ENCODE data around the gene NPAS3. TPM values are rescaled to one million over a fixed set of nuclear protein-coding genes. Genes with fewer than 3 reads are reported as not detected.

Gene NPAS3
- total RNA-seq, 2 experiments from 2014 or later = not detected

DNA sequence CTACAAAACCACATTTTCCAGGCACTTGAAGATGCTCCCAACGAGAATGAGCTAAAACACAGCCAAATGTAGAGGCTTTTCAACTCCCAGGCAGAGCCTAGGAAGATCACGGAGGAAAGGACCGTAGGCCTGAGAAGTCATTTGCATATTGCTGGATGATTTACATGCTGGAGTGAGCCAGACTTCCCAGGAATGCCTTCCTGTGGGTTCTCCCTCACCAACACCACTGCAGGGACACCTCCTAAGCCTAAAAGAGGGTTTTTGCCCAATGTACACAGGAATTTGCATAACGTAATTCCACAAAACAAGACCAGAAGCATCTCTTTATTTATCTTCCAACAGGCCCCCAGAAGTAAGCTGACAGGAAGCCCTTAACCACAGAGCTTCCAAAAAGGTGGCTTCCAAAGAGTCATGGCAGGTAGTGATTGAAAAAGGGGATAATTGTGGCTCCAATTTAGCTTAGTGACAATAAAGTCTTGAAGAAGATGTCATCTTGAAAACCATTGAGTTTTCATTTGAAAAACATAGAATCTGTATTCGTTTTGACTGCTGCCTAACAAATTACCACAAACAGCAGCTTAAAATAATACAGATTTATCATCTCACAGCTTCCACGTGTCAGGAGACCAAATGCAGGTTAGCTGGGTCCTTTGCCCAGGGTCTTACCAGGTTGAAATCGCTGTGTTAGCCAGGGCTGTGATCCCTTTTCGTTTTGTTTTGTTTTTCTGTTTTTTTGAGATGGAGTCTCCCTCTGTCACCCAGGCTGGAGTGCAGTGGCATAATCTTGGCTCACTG is 896.0 kb downstream of the NPAS3 start:
- no peak for DNase-seq
- Mint-ChIP-seq H3K36me3 (no peaks in the 10 kb centered on the region), H3K27ac (no peak overlapping the region), H3K4me1 (ENCODE audit: low read depth) (peaks cover 1% of the 10 kb centered on the region), H3K4me3 (no peak overlapping the region), H3K9me3 (peaks cover 3% of the 10 kb centered on the region), H3K27me3 (no peaks in the 10 kb centered on the region)
- ChIA-PET POLR2A (no interaction called here), CTCF (interaction anchor here (0.6 to 2.2 kb wide), 3 partner anchors 30 to 466 kb away, joined by 3 to 8 read pairs (median 3); no protein-coding TSS in a partner anchor)
- intact Hi-C loops (cut with micrococcal nuclease) = no loop called here

DNA sequence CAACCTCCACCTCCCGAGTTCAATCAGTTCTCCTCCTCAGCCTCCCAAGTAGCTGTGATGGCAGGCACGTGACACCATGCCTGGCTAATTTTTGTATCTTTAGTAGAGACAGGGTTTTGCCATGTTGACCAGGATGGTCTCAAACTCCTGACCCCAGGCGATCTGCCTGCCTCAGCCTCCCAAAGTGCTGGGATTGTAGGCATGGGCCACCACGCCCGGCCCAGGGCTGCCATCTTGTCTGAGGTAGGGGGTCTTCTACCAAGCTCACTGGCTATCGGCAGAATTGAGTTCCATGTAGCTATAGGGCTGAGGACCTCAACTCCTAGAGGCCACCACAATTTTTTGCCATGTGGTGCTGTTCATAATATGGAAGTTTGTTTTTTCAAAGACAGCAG is 896.6 kb downstream of the NPAS3 start:
- Mint-ChIP-seq H3K4me3 (no peak overlapping the region), H3K4me1 (ENCODE audit: low read depth) (peaks cover 1% of the 10 kb centered on the region), H3K27me3 (no peaks in the 10 kb centered on the region), H3K9me3 (peaks cover 3% of the 10 kb centered on the region), H3K36me3 (no peaks in the 10 kb centered on the region), H3K27ac (no peak overlapping the region)
- ChIA-PET CTCF (interaction anchor here (0.6 to 2.2 kb wide), 3 partner anchors 29 to 466 kb away, joined by 3 to 8 read pairs (median 3); no protein-coding TSS in a partner anchor), POLR2A (no interaction called here)
- intact Hi-C loops (cut with micrococcal nuclease) = no loop called here
- DNase-seq = no peak

GRCh38 chr14:33835677-33836076 is 897.0 kb downstream of the NPAS3 start:
- no peak for DNase-seq
- intact Hi-C loops (cut with micrococcal nuclease) = no loop called here
- CTCF ChIA-PET = interaction anchor here (0.6 to 2.2 kb wide), 3 partner anchors 29 to 465 kb away, joined by 3 to 8 read pairs (median 3); no protein-coding TSS in a partner anchor
- Mint-ChIP-seq H3K27ac (no peak overlapping the region), H3K9me3 (peaks cover 3% of the 10 kb centered on the region), H3K27me3 (no peaks in the 10 kb centered on the region), H3K36me3 (no peaks in the 10 kb centered on the region), H3K4me1 (ENCODE audit: low read depth) (peaks cover 1% of the 10 kb centered on the region), H3K4me3 (no peak overlapping the region)
- POLR2A ChIA-PET = no interaction called here

- no peak for DNase-seq
- Mint-ChIP-seq H3K27me3 (no peaks in the 10 kb centered on the region), H3K9me3 (no peaks in the 10 kb centered on the region), H3K36me3 (no peaks in the 10 kb centered on the region), H3K4me1 (ENCODE audit: low read depth) (peaks cover 1% of the 10 kb centered on the region), H3K4me3 (no peak overlapping the region), H3K27ac (no peak overlapping the region)
- ChIA-PET POLR2A (no interaction called here), CTCF (interaction anchor here (2.5 to 2.9 kb wide), 2 partner anchors 393 to 465 kb away, joined by 22 to 25 read pairs; no protein-coding TSS in a partner anchor)
- intact Hi-C loops (cut with micrococcal nuclease) = no loop called here
Measured at GRCh38 chr14:33836203-33836899, 897.7 kb downstream of the NPAS3 start.

- no peak overlapping the region for H3K4me3 Mint-ChIP-seq
- POLR2A ChIA-PET = no interaction called here
Measured at GRCh38 chr14:33836900-33837577, 898.4 kb downstream of the NPAS3 start.

GRCh38 chr14:33837943-33838683 is 899.4 kb downstream of the NPAS3 start:
- H3K27me3 Mint-ChIP-seq = no peaks in the 10 kb centered on the region
- CTCF ChIA-PET = interaction anchor here (0.6 to 4.4 kb wide), 10 partner anchors 45 to 485 kb away, joined by 3 to 44 read pairs (median 6); no protein-coding TSS in a partner anchor
- no peak overlapping the region for H3K4me3 Mint-ChIP-seq
- no peak overlapping the region for H3K27ac Mint-ChIP-seq
- intact Hi-C loops (cut with micrococcal nuclease) = loop anchor here (2.0 kb wide), 2 partner anchors 261 to 463 kb away; no protein-coding TSS in a partner anchor
- POLR2A ChIA-PET = no interaction called here
- H3K9me3 Mint-ChIP-seq = no peaks in the 10 kb centered on the region
- H3K4me1 Mint-ChIP-seq (ENCODE audit: low read depth) = peaks cover 1% of the 10 kb centered on the region
- no peaks in the 10 kb centered on the region for H3K36me3 Mint-ChIP-seq
- DNase-seq = no peak

More at GRCh38 chr14:33836900-33837577, 898.4 kb downstream of the NPAS3 start:
- Mint-ChIP-seq H3K4me1 (ENCODE audit: low read depth) (peaks cover 1% of the 10 kb centered on the region), H3K27ac (no peak overlapping the region), H3K27me3 (no peaks in the 10 kb centered on the region), H3K9me3 (no peaks in the 10 kb centered on the region), H3K36me3 (no peaks in the 10 kb centered on the region)
- no peak for DNase-seq
- CTCF ChIA-PET = interaction anchor here (0.6 to 4.4 kb wide), 6 partner anchors 72 to 486 kb away, joined by 3 to 44 read pairs (median 16); no protein-coding TSS in a partner anchor
- intact Hi-C loops (cut with micrococcal nuclease) = no loop called here

- Mint-ChIP-seq H3K27ac (no peak overlapping the region), H3K9me3 (no peaks in the 10 kb centered on the region), H3K4me3 (no peak overlapping the region), H3K4me1 (ENCODE audit: low read depth) (peaks cover 1% of the 10 kb centered on the region), H3K36me3 (no peaks in the 10 kb centered on the region), H3K27me3 (no peaks in the 10 kb centered on the region)
- POLR2A ChIA-PET = no interaction called here
- peak; percentile 51 for DNase-seq
- intact Hi-C loops (cut with micrococcal nuclease) = loop anchor here (1.0 to 2.0 kb wide), 4 partner anchors 259 to 483 kb away; no protein-coding TSS in a partner anchor
- CTCF ChIA-PET = interaction anchor here (0.6 to 4.4 kb wide), 26 partner anchors 10 to 485 kb away, joined by 3 to 44 read pairs (median 5); no protein-coding TSS in a partner anchor
Measured at GRCh38 chr14:33839193-33840076, 900.8 kb downstream of the NPAS3 start.

DNA sequence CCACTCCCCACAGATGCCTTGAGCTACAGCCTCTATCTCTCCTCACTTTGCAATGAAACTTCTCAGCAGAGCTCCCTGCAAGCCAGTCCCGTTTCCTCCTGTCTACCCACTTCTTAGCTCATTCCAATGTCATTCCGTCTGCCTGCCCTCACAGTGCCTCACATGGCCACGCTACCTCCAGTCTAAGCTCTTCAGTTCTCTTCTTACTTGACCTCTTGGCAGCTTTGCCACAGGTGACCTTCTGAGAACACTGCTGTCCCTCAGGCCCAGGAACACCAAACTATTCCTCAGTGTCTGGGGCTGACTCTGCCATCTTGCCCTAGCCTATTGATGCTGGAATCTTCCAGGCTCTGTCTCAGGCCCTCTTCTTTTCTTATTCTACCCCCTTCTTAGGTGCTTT is 902.1 kb downstream of the NPAS3 start:
- Mint-ChIP-seq H3K4me1 (ENCODE audit: low read depth) (peaks cover 1% of the 10 kb centered on the region), H3K4me3 (no peak overlapping the region), H3K9me3 (no peaks in the 10 kb centered on the region), H3K36me3 (no peaks in the 10 kb centered on the region), H3K27ac (no peak overlapping the region), H3K27me3 (no peaks in the 10 kb centered on the region)
- intact Hi-C loops (cut with micrococcal nuclease) = loop anchor here (2.0 kb wide), 1 partner anchor 482 kb away; no protein-coding TSS in a partner anchor
- CTCF ChIA-PET = interaction anchor here (0.8 to 4.4 kb wide), 16 partner anchors 8 to 484 kb away, joined by 3 to 44 read pairs (median 6); no protein-coding TSS in a partner anchor
- no peak for DNase-seq
- POLR2A ChIA-PET = interaction anchor here (1.0 kb wide), 1 partner anchor 50 kb away, joined by 3 read pairs; no protein-coding TSS in a partner anchor

DNA sequence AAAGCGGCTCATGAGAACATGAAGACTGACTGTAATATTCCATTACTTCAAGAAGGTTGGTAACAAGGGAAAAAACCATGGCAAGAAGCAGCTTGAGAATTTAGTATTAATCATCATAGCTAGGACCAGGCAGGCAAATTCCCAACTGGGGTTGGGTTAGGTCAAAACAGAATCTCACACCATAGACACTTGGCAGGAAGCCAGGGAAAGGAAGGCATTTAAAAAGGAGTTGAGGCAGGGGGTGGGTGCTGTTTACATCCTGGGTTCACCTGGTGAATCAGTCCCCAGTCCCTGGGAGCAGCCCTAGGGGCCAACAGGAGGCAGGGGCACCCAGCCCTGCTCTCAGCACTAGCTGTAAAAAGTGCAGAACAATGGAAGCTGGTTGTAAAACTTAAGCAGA is 903.6 kb downstream of the NPAS3 start:
- intact Hi-C loops (cut with micrococcal nuclease) = no loop called here

DNA sequence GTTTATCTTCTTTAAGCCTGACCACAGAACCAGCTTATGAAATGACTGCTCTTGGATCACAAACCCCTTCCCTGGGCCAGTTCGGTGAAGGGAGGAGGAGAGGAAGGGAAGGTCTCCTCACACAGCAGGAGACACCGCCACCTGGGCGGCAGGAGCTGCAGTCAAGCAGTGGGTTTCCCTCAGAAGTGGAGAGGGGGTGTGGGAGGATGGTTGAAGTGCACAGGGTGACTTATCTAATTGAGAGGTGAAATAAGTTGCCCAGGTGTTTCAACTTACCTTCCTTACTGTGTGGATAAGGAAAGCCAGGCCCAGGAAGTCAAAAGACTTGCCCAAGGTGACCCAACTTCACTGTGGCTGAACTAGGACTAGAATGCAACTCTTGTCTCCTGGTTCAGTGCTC is 905.4 kb downstream of the NPAS3 start:
- Mint-ChIP-seq H3K9me3 (no peaks in the 10 kb centered on the region), H3K27me3 (no peaks in the 10 kb centered on the region), H3K4me3 (no peak overlapping the region), H3K36me3 (no peaks in the 10 kb centered on the region), H3K27ac (no peak overlapping the region), H3K4me1 (ENCODE audit: low read depth) (peaks cover 1% of the 10 kb centered on the region)
- intact Hi-C loops (cut with micrococcal nuclease) = no loop called here
- no peak for DNase-seq
- ChIA-PET POLR2A (no interaction called here), CTCF (interaction anchor here (1.2 to 1.3 kb wide), 2 partner anchors 384 to 457 kb away, joined by 4 to 5 read pairs; no protein-coding TSS in a partner anchor)

More for the DNA sequence above, 903.6 kb downstream of the NPAS3 start:
- no peaks in the 10 kb centered on the region for H3K36me3 Mint-ChIP-seq
- H3K27me3 Mint-ChIP-seq = no peaks in the 10 kb centered on the region
- peaks cover 1% of the 10 kb centered on the region for H3K4me1 Mint-ChIP-seq (ENCODE audit: low read depth)
- no peak overlapping the region for H3K27ac Mint-ChIP-seq
- H3K9me3 Mint-ChIP-seq = no peaks in the 10 kb centered on the region
- no peak for DNase-seq
- no peak overlapping the region for H3K4me3 Mint-ChIP-seq
- ChIA-PET CTCF (interaction anchor here (1.3 to 4.4 kb wide), 5 partner anchors 256 to 482 kb away, joined by 3 to 30 read pairs (median 24); no protein-coding TSS in a partner anchor), POLR2A (no interaction called here)

All from activated CD4-positive, alpha-beta memory T cell treated with anti-CD3 and anti-CD28 coated beads for 36 hours (primary cell).